Nephron progenitor cell (in vitro differentiated cells): ENCODE measurements around the gene KLK2.

Experiments
- DNase-seq: peaks from one replicate; pipeline ENCODE4 v3.0.0; 2021
- H3K27ac Mint-ChIP-seq: 2 replicates; pipeline ENCODE4 v1.8.0; 2021; ENCODE audit warnings: mild to moderate bottlenecking, moderate library complexity, mixed read lengths
- H3K27me3 Mint-ChIP-seq: 2 replicates; pipeline ENCODE4 v1.8.0; 2021; ENCODE audit warnings: mild to moderate bottlenecking, low read depth, mixed read lengths; ENCODE audit not compliant: poor library complexity
- H3K36me3 Mint-ChIP-seq: 2 replicates; pipeline ENCODE4 v1.8.0; 2021; ENCODE audit warnings: low read depth, mixed read lengths
- H3K4me1 Mint-ChIP-seq: 2 replicates; pipeline ENCODE4 v1.8.0; 2021; ENCODE audit warnings: mixed read lengths
- H3K4me3 Mint-ChIP-seq: 2 replicates; pipeline ENCODE4 v1.8.0; 2021; ENCODE audit warnings: mild to moderate bottlenecking, moderate library complexity, mixed read lengths
- H3K9me3 Mint-ChIP-seq: 2 replicates; pipeline ENCODE4 v1.8.0; 2021; ENCODE audit warnings: mild to moderate bottlenecking, moderate library complexity, mixed read lengths
- TF ChIP-seq, protein P1 (sequence below): fragments of 200-600 bp; sonication (generic); IDR thresholded peaks from 2 replicates; pipeline ENCODE4 v1.5.0; 2021; ENCODE audit warnings: antibody characterized with exemption

KLK2 gene

DNA sequence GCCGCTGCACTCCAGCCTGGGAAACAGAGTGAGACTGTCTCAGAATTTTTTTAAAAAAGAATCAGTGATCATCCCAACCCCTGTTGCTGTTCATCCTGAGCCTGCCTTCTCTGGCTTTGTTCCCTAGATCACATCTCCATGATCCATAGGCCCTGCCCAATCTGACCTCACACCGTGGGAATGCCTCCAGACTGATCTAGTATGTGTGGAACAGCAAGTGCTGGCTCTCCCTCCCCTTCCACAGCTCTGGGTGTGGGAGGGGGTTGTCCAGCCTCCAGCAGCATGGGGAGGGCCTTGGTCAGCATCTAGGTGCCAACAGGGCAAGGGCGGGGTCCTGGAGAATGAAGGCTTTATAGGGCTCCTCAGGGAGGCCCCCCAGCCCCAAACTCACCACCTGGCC lies at the start of gene KLK2:
TSS of gene KLK2 (plus strand) at position 384 of the 400 bp plus-strand sequence. CDS start 35 bp downstream, outside the sequence.
- DNase-seq, result no peak
- peaks cover 40% of the 10 kb centered on the region for H3K27me3 Mint-ChIP-seq
- TF ChIP-seq, protein P1, sequence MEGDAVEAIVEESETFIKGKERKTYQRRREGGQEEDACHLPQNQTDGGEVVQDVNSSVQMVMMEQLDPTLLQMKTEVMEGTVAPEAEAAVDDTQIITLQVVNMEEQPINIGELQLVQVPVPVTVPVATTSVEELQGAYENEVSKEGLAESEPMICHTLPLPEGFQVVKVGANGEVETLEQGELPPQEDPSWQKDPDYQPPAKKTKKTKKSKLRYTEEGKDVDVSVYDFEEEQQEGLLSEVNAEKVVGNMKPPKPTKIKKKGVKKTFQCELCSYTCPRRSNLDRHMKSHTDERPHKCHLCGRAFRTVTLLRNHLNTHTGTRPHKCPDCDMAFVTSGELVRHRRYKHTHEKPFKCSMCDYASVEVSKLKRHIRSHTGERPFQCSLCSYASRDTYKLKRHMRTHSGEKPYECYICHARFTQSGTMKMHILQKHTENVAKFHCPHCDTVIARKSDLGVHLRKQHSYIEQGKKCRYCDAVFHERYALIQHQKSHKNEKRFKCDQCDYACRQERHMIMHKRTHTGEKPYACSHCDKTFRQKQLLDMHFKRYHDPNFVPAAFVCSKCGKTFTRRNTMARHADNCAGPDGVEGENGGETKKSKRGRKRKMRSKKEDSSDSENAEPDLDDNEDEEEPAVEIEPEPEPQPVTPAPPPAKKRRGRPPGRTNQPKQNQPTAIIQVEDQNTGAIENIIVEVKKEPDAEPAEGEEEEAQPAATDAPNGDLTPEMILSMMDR, result no peak
- H3K4me3 Mint-ChIP-seq, result no peak within 1 kb of the TSS
- no peaks in the 10 kb centered on the region for H3K9me3 Mint-ChIP-seq
- H3K27ac Mint-ChIP-seq, result no peak within 1 kb of the TSS
- no peaks in the 10 kb centered on the region for H3K36me3 Mint-ChIP-seq
- no peaks in the 10 kb centered on the region for H3K4me1 Mint-ChIP-seq

DNA sequence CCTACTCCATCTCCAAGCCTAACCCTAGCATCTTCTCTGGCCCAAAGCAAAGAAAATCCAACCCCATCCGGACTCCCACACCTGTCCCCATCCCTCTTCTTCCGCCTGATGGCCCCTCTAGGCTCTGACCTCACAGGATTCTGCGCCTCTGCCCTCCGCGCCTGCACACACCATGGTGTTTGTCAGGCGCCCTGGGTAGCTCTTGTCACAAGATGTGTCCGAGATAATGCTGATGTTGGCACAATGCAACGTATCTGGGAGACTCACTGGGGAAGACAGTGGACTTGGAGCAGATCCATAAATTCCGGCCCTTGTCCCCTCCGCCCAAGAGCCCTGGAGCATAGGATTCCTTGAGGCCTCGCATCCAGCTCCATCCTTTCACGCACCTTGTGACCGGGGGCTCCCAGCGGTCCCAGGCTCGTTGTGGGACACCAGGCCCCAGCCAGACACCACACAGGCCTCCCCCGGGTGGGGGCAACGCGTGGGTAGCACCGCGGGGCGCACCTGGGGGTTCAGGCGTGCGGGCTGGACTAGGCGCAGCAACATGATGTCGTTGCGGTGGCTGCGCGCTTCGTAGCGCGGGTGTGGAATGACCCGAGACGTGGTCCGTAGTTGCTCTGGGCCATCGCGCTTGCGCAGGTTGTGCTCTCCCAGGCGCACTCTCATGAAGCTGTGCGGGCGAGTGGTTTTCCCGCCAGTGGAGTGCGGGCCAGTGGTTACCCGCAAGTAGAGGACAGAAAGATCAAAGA lies 46.6 kb upstream of the KLK2 start:
- Mint-ChIP-seq H3K4me1 (no peaks in the 10 kb centered on the region), H3K36me3 (no peaks in the 10 kb centered on the region), H3K9me3 (peaks cover 6% of the 10 kb centered on the region), H3K27ac (no peak overlapping the region), H3K27me3 (peaks cover 71% of the 10 kb centered on the region), H3K4me3 (no peak overlapping the region)
- TF ChIP-seq, protein P1, result no peak
- no peak for DNase-seq

DNA sequence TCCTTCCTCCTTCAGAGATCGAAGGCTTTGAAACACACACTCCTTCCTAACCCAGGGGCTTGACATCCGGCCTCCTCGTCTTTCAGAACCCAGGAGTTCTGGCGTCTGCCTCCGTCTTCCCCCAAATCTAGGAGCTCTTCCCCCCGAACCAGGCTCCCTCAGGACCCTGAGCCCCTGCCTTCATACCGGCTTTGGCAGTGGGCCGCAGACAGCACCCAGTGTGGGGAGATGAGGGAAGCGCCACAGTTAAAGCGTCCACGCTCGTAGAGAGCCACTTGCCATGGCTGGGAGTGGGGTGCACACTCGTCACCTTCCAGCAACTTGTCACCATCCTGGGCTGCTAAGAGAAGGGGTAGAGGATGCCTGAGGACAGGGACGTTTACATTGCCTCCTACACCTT lies 45.8 kb upstream of the KLK2 start:
- H3K4me3 Mint-ChIP-seq, result no peak overlapping the region
- H3K4me1 Mint-ChIP-seq, result no peaks in the 10 kb centered on the region
- H3K27ac Mint-ChIP-seq, result no peak overlapping the region
- peaks cover 6% of the 10 kb centered on the region for H3K9me3 Mint-ChIP-seq
- TF ChIP-seq, protein P1, result no peak
- H3K36me3 Mint-ChIP-seq, result no peaks in the 10 kb centered on the region
- peaks cover 71% of the 10 kb centered on the region for H3K27me3 Mint-ChIP-seq
- no peak for DNase-seq

GRCh38 chr19:50829801-50830200 lies 43.4 kb upstream of the KLK2 start:
- H3K9me3 Mint-ChIP-seq, result peaks cover 4% of the 10 kb centered on the region
- TF ChIP-seq, protein P1, result no peak
- H3K36me3 Mint-ChIP-seq, result no peaks in the 10 kb centered on the region
- H3K4me3 Mint-ChIP-seq, result no peak overlapping the region
- H3K4me1 Mint-ChIP-seq, result no peaks in the 10 kb centered on the region
- H3K27ac Mint-ChIP-seq, result no peak overlapping the region
- no peak for DNase-seq
- peaks cover 69% of the 10 kb centered on the region for H3K27me3 Mint-ChIP-seq

GRCh38 chr19:50830266-50831025 lies 42.8 kb upstream of the KLK2 start:
- no peak for DNase-seq
- TF ChIP-seq, protein P1, result no peak
- H3K4me1 Mint-ChIP-seq, result no peaks in the 10 kb centered on the region

More at GRCh38 chr19:50830266-50831025, 42.8 kb upstream of the KLK2 start:
- H3K36me3 Mint-ChIP-seq, result no peaks in the 10 kb centered on the region
- H3K4me3 Mint-ChIP-seq, result no peak overlapping the region
- peaks cover 70% of the 10 kb centered on the region for H3K27me3 Mint-ChIP-seq
- H3K27ac Mint-ChIP-seq, result no peak overlapping the region
- H3K9me3 Mint-ChIP-seq, result peaks cover 4% of the 10 kb centered on the region
